HAP-1 (cell line): ENCODE results near the gene IL6ST.
"Not testable (repeated sequence)": the region's sequence is repeated elsewhere in the genome, so short reads cannot be mapped to it uniquely, and the experiment has no call there.

ENCODE experiments used
- DNase-seq, 2 experiments: peaks; one replicate each; pipeline ENCODE4 v3.0.0-alpha.2; 2016 to 2020; ENCODE audit warnings: low spot score in 2 of 2
- H3K27me3 ChIP-seq: fragments of 250-450 bp; sonication (Bioruptor Pico); 2 replicates; pipeline ENCODE4 v1.5.1; 2020; ENCODE audit warnings: low read depth, mild to moderate bottlenecking, moderate library complexity
- H3K36me3 ChIP-seq: fragments of 250-450 bp; sonication (Bioruptor Pico); replicated peaks from 2 replicates; pipeline ENCODE4 v1.5.1; 2020; ENCODE audit warnings: mild to moderate bottlenecking
- H3K4me1 ChIP-seq: fragments of 250-450 bp; sonication (Bioruptor Pico); 2 replicates; pipeline ENCODE4 v1.5.1; 2020; ENCODE audit warnings: mild to moderate bottlenecking
- H3K4me3 ChIP-seq: fragments of 250-450 bp; sonication (Bioruptor Pico); 2 replicates; pipeline ENCODE4 v1.5.1; 2020; ENCODE audit warnings: mild to moderate bottlenecking, moderate library complexity
- H3K9me3 ChIP-seq: fragments of 250-450 bp; sonication (Bioruptor Pico); 2 replicates; pipeline ENCODE4 v1.5.1; 2020; ENCODE audit warnings: mild to moderate bottlenecking, moderate library complexity
- in situ Hi-C: fragments of 300-500 bp; cut with MboI; formaldehyde crosslinking; loops from 3 replicates; pipeline ENCODE4 v1.14.3; 2020; ENCODE audit warnings: low sequenced_read_pairs, inconsistent platforms, mixed read lengths

Gene IL6ST

DNA sequence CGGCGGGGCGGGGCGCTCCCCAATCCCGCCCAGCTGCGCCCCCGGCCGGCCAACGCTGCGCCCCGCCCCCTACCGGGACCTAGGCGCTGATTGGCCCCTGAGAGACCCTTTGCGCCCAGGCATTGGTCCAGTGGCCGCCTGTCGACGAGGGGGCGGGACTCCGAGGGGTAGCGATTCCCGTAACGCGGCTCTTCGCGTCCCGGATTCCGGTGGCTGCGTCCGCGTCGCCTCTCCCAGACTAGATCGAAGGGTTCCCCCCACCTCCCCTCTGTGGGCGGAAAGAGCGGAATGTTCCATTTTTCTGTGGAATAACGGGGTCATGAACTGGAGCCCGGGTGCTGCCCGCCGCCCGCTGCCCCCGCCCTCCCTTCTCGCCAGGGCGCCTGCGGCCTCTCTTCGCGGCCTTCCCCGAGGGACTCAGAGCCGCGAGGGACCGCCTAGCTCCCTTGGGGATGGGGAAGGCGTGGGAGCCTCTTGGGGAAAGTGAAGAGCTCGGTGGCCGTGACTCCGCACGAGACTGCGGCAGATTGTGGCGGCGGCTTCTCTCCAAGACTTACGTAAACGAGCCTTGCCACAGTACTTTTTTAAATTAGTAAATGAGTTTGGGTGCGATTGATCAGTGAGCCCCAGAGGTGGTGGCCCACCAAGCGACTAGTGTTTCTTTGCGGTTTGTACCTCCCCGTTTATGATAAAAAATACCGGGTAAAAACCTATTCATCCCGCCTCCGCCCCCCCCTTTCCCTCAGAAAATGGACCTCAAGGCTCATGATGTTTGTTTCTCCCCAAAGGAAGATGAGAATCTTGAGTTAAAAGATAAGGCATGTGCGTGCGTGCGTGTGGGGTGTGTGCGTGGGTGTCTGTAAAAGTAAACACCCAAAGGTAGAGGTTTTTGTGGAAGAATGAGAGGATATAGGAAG is 493 bp upstream of the IL6ST start:
- Histone ChIP-seq H3K9me3 (no peaks in the 10 kb centered on the region), H3K4me1 (peaks cover 13% of the 10 kb centered on the region), H3K4me3 (peak overlapping the region; percentile 67), H3K36me3 (no peaks in the 10 kb centered on the region), H3K27me3 (no peaks in the 10 kb centered on the region)
- in situ Hi-C loops, result no loop called here
- DNase-seq, result peak; percentile 95 to 98

DNA sequence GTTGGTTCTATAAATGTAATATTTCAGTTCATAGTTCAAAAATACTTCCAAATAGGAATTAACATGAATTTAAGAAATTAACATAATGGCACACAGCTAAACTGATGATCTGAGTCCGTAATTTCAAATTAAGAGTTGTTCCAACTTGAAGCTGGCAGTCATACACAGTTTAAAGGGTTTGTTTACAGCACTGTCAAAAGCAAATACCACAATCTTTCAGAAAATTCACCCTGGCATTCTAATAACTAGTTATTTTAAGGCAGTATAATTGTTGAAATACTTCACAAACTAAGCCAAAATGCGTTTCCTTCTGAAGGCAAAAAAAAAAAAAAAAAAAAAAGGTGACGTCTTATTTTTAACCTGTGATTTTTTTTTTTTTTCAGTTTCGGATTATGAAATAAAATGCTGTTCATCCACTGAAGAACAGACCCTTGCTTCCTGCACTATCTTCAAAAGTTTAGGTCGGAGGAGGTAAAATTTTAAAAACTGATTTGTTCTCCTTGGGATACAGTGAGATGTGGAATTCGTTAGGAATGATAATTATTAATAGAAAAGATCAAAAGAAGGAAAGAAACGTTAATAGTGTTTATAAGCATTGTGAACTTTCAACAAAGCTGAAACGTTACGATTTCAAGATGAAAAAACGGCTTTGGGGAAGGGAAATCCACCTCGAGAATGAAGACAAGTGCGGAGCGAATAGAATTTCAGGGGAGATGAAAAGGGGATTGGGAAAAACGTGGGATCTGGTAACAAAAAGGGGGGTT is 850 bp downstream of the IL6ST start:
- in situ Hi-C loops, result no loop called here
- no peaks in the 10 kb centered on the region for H3K36me3 ChIP-seq
- H3K27me3 ChIP-seq, result no peaks in the 10 kb centered on the region
- no peak for DNase-seq
- peak overlapping the region; percentile 67 for H3K4me3 ChIP-seq
- H3K9me3 ChIP-seq, result no peaks in the 10 kb centered on the region
- H3K4me1 ChIP-seq, result peaks cover 20% of the 10 kb centered on the region

DNA sequence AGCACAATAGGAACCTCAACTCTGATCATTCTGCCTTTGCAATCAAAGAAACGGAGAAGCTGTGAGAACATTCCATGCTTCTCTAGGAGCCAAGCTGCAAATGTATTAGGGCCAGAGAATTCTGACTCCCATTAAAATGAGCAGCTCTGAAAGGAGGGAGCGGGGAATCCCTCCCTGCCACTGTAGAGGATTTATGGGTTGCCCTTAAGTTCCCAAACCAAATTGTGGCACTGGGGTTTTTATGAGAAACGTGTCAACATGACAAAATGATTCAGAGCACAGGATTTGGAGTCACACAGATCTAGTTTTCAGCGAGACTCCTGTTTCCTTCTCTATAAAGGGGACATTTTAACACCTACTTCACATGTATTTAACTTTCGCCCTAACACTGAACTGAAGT is 1.8 kb downstream of the IL6ST start:
- H3K4me3 ChIP-seq, result peak overlapping the region; percentile 67
- no peaks in the 10 kb centered on the region for H3K27me3 ChIP-seq
- H3K9me3 ChIP-seq, result no peaks in the 10 kb centered on the region
- in situ Hi-C loops, result no loop called here
- DNase-seq, result peak; percentile 37 to 39
- no peaks in the 10 kb centered on the region for H3K36me3 ChIP-seq
- H3K4me1 ChIP-seq, result peaks cover 20% of the 10 kb centered on the region

DNA sequence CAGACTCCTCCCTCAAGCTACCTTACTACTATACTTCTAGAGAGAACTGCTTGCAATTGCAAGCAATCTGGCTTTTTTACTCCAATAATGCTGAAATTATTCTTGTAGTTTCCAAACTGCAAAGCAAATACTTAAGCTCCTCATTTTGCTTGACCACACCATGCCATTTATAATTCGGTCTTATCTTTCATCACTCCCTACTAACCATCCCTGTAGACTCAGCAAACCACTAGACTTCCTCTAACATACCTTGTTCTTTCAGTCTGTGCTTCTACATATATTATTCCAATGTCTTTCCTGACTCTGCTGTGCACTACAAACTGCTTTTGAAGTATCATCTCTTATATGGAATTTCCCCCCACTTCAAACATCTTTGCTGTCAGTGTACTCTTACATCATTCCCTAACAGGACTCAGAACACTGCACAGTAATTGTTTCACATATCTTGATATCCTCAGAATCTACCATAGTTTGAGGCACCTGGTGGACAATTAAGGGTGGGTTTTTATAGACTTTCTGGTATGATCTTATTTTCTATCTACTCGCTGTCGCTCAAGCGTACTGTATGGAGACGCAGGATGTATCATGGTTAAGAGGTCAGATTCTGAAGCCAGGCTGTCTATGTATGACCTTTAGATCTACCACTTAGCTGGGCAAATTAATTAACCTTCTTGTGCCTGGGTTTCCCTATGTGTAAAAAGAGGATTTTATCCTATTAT is 2.8 kb downstream of the IL6ST start:
- H3K4me1 ChIP-seq, result peaks cover 20% of the 10 kb centered on the region
- no peak for DNase-seq
- no peaks in the 10 kb centered on the region for H3K27me3 ChIP-seq
- no peak overlapping the region for H3K4me3 ChIP-seq
- H3K36me3 ChIP-seq, result no peaks in the 10 kb centered on the region
- H3K9me3 ChIP-seq, result no peaks in the 10 kb centered on the region
- in situ Hi-C loops, result no loop called here

DNA sequence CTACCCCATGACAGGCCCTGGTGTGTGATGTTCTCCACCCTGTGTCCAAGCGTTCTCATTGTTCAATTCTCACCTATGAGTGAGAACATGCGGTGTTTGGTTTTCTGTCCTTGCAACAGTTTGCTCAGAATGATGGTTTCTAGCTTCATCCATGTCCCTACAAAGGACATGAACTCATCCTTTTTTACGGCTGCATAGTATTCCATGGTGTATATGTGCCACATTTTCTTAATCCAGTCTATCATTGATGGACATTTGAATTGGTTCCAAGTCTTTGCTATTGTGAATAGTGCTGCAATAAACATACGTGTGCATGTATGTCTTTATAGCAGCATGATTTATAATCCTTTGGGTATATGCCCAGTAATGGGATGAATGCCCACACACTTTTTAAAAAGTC is 3.9 kb downstream of the IL6ST start:
- H3K27me3 ChIP-seq, H3K36me3 ChIP-seq, H3K4me3 ChIP-seq, in situ Hi-C loops, DNase-seq, H3K9me3 ChIP-seq: not testable (repeated sequence)
- peaks cover 20% of the 10 kb centered on the region for H3K4me1 ChIP-seq

DNA sequence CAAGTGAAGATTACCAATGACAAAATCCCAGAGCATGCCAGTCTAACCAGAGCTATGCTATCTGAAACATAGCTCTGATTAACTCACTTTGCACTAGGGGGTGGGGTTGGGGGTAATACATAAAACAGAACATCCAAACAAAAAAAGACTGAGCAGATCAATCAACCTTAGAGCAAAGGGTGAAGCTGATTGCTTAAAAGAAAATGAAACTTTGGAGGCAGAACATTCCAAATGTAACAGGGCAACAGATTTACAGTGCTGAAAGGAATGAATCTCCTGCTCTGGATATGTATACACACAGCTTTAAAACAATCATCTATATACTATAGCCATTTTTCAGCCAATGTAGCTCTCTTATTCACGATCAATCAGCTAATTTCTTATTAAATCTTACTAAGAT is 4.9 kb downstream of the IL6ST start:
- in situ Hi-C loops, result no loop called here
- H3K4me3 ChIP-seq, result no peak overlapping the region
- no peaks in the 10 kb centered on the region for H3K27me3 ChIP-seq
- H3K4me1 ChIP-seq, result peaks cover 20% of the 10 kb centered on the region
- H3K36me3 ChIP-seq, result no peaks in the 10 kb centered on the region
- no peak for DNase-seq
- H3K9me3 ChIP-seq, result no peaks in the 10 kb centered on the region

DNA sequence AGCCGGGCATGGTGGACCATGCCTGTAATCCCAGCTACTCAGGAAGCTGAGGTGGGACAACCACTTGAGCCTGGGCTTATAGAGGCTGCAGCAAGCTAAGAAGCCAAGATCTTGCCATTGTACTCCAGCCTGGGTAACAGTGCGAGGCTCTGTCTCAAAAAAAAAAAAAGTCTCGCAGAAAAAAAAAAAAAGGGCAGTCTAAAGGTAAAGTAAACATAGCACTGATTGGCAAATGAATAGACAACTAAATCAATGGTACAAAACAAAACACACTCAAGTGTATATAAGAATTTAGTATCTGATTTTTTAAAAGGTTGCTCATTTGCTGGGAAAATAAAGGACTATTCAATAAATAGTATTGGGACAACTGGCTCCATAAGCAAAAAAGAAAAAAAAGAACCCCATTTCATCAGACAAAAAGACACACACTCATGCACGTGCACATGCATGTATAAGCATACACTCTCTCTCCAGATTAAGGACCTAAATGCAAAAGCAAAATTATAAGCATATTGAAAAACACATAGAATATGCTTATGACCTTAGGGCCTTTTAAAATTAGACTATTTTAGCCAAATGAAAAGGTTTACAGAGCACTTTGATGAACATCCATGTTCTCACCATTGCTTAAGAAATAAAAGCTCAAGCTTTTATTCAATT is 5.7 kb downstream of the IL6ST start:
- H3K4me3 ChIP-seq, result no peak overlapping the region
- no peaks in the 10 kb centered on the region for H3K36me3 ChIP-seq
- peaks cover 20% of the 10 kb centered on the region for H3K4me1 ChIP-seq
- in situ Hi-C loops, result no loop called here
- no peaks in the 10 kb centered on the region for H3K27me3 ChIP-seq
- H3K9me3 ChIP-seq, result no peaks in the 10 kb centered on the region
- no peak for DNase-seq

DNA sequence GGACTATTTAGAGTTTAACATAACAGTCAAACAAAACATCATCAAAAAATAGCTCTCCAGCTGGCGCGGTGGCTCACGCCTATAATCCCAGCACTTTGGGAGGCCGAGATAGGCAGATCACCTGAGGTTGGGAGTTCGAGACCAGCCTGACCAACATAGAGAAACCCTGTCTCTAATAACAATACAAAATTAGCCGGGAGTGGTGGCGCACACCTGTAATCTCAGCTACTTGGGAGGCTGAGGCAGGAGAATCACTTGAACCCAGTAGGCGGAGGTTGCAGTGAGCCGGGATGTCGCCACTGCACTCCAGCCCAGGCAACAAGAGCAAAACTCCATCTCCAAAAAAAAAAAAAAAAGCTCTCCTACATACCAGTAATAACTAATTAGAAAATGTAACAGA is 6.3 kb downstream of the IL6ST start:
- peaks cover 18% of the 10 kb centered on the region for H3K4me1 ChIP-seq
- H3K4me3 ChIP-seq, in situ Hi-C loops, H3K27me3 ChIP-seq, H3K9me3 ChIP-seq, DNase-seq, H3K36me3 ChIP-seq: not testable (repeated sequence)

DNA sequence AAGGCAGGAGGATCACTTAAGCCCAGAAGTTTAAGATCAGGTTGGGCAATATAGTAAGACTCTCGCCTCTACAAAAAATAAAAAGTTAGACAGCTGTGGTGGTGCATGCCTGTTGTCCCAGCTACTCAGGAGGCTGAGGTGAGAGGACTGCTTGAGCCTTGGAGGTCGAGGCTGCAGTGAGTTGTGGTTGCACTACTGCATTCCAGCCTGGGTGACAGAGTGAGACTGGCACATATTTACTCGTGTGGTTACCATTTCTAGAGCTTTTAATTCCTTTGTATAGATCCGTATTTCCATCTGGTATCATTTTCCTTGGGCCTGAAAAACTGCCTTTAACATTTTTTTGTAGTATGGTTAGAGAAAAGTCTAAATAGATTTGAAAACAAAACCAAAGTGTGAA is 7.8 kb downstream of the IL6ST start:
- peaks cover 7% of the 10 kb centered on the region for H3K4me1 ChIP-seq
- no peak for DNase-seq
- in situ Hi-C loops, result no loop called here
- H3K4me3 ChIP-seq, result no peak overlapping the region
- no peaks in the 10 kb centered on the region for H3K9me3 ChIP-seq
- no peaks in the 10 kb centered on the region for H3K27me3 ChIP-seq
- no peaks in the 10 kb centered on the region for H3K36me3 ChIP-seq

DNA sequence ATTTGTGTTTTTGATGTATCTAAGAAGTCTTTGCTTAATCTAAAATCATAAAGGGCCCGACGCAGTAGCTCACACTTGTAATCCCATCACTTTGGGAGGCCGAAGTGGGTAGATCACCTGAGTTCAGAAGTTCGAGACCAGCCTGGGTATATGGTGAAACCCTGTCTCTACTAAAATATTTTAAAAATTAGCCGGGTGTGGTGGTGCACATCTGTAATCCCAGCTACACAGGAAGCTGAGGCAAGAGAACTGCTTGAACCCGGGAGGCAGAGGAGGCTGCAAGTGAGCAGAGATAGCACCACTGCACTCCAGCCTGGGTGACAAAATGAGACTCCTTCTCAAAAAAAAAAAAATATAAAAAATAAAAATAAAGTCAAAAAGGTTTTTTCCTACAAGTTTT is 9.6 kb downstream of the IL6ST start:
- H3K27me3 ChIP-seq, result no peaks in the 10 kb centered on the region
- no peak for DNase-seq
- in situ Hi-C loops, result no loop called here
- H3K4me3 ChIP-seq, result no peak overlapping the region
- peaks cover 7% of the 10 kb centered on the region for H3K4me1 ChIP-seq
- no peaks in the 10 kb centered on the region for H3K9me3 ChIP-seq
- H3K36me3 ChIP-seq, result no peaks in the 10 kb centered on the region

DNA sequence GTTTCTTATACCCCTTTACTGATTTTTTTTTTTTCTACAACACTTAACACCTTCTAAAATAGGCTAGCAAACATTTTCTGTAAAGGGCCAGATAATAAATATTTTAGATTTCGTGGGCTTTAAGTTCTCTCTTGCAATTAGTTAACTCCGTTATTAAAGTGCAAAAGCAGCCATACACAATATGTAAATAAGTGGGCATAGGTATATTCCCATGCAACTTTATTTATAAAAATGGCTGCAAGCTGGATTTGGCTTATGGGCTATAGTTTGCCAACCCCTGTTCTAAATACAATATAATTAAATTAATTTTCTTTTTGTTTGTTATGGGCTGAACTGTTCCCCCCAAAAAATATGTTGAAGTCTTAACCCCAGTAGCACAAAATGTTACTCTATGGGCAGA is 10.8 kb downstream of the IL6ST start:
- no peak for DNase-seq
- Histone ChIP-seq H3K27me3 (no peaks in the 10 kb centered on the region), H3K9me3 (no peaks in the 10 kb centered on the region), H3K36me3 (no peaks in the 10 kb centered on the region), H3K4me1 (no peaks in the 10 kb centered on the region), H3K4me3 (no peak overlapping the region)
- in situ Hi-C loops, result no loop called here

DNA sequence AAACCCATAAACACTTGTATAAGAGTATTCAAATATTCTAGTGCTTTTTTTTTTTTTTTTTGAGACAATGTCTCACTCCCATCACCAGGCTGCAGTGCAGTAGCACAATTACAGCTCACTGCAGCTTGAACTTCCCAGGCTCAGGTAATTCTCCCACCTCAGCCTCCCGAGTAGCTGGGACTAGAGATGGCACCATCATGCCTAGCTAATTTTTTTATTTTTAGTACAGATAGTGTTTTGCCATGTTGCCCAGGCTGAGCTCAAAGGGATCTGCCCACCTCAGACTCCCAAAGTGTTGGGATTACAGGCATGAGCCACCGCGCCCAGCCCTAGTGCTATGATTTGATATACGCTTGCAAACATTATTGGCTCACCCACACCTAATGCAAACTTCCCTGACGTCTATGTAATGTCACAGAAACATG is 11.8 kb downstream of the IL6ST start:
- in situ Hi-C loops, result no loop called here
- no peak for DNase-seq
- H3K4me3 ChIP-seq, result no peak overlapping the region

DNA sequence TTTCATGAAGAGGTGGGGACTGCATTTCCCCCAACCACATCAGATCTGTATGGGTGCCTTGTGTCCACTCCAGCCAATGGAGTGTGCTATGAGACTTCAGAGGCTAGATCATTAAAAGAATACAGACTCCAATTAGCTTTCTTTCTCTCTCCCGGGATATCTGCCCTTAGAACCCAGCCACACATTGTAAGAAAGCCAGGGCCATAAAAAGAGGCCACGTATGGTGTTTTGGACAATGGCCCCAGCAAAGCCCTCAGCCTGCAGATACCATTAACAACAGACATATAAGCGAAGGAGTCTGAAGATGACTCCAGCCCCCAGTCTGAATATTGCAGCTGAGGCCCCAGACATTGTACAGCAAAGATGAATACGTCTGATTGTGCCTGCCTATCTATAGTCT is 21.5 kb downstream of the IL6ST start:
- no peak for DNase-seq
- H3K4me3 ChIP-seq, result no peak overlapping the region
- no peaks in the 10 kb centered on the region; the same call in 1 of the 2 replicates for H3K36me3 ChIP-seq
- no peaks in the 10 kb centered on the region for H3K4me1 ChIP-seq
- in situ Hi-C loops, result no loop called here
- H3K9me3 ChIP-seq, result no peaks in the 10 kb centered on the region
- H3K27me3 ChIP-seq, result no peaks in the 10 kb centered on the region

More for the DNA sequence above, 11.8 kb downstream of the IL6ST start:
- H3K27me3 ChIP-seq, result no peaks in the 10 kb centered on the region
- no peaks in the 10 kb centered on the region for H3K36me3 ChIP-seq
- H3K4me1 ChIP-seq, result no peaks in the 10 kb centered on the region
- H3K9me3 ChIP-seq, result no peaks in the 10 kb centered on the region
